HG03378 (cell line): ENCODE data around the gene EDC3.

Source experiments
- ATAC-seq: cut with Tn5 transposase; IDR thresholded peaks from one replicate; pipeline ENCODE4 v1.9.1; 2021; ENCODE audit warnings: mild to moderate bottlenecking, moderate library complexity; ENCODE audit not compliant: unreplicated experiment

Gene EDC3

DNA sequence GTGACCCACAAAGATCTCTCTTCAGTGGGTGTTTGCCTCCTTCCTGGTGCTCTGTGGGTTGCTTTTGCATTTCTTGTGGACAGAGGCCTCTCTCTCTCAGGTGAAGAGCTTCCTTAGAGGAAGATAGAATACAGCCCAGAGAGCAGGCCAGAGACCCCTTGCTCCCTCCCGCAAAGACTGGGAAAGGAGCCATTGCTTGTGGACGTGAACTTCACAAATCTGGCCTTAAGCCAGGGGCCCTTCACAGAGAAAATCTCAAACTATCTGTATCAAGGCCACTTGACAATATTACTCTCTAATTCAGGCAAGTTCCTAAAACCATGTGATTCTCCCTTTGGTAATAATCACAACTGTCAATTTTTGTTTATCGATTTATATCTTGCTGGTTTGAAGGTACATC lies 110.6 kb downstream of the EDC3 start:
- no peak for ATAC-seq

DNA sequence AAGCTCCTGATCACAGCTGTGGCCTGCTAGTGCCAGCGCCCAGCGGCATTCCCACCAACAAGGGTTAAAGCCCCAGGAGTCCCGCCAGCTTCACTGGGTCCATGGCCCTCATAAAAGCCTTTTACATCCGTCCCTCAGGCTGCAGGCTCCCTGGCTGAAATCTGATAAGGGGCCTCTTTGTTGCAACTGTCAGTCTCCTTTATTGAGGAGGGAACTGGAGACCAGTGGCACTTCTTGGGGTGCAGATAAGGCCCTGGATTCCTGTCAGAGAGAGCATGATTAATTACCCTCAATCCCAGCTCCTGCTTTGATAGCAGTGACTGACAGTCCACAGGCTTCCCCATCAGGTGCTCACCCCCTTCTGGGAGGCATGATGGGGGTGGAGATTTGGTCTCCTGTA lies 111.0 kb downstream of the EDC3 start:
- no peak for ATAC-seq

DNA sequence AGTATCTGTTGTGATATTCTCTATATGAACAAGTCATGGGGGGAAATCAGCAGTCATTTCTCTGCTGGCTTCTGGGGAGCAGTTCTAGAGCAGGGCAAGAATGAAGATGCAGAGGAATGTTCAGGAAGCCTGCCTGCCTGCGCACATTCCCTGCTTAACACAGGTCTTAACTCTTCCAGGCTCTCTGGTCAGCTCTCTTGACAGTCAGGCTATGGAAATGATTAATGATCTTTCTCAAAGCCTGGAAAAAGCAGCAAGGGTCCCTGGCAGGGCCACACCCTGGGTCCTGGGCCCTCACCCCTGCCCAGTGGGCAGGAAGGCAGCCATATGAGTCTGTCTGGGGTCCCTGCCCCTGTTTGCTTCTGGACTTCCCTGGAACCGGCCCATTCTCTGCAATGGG lies 111.6 kb downstream of the EDC3 start:
- no peak for ATAC-seq
